NCI-H82 (cell line): ENCODE measurements around the gene MPC1L.

Experiments used
- DNase-seq: peaks from one replicate; lab custom pipeline; 2025; lab: John Stamatoyannopoulos, UW

Gene MPC1L

GRCh38 chrX:40628506-40628905, 5.3 kb downstream of the MPC1L start:
- DNase-seq, result no peak

GRCh38 chrX:40632199-40632598, 9.0 kb downstream of the MPC1L start:
- no peak for DNase-seq

- DNase-seq, result no peak
Observed at GRCh38 chrX:40637687-40638086, 14.5 kb downstream of the MPC1L start.

GRCh38 chrX:40644176-40644575, 20.9 kb downstream of the MPC1L start:
- DNase-seq, result no peak

- DNase-seq, result no peak
Observed at GRCh38 chrX:40644821-40645358, 21.7 kb downstream of the MPC1L start.

- peak; percentile 54 for DNase-seq
Observed at GRCh38 chrX:40646489-40647306, 23.5 kb downstream of the MPC1L start.

- peak; percentile 94 for DNase-seq
Observed at GRCh38 chrX:40647307-40648197, 24.3 kb downstream of the MPC1L start, which contains the start of gene CXorf38. TSS of gene CXorf38 (minus strand) at chrX:40647561. CDS start at chrX:40647520, 41 bp downstream.

GRCh38 chrX:40651620-40652223, 28.5 kb downstream of the MPC1L start:
- DNase-seq, result peak; percentile 84

GRCh38 chrX:40652664-40653063, 29.4 kb downstream of the MPC1L start:
- DNase-seq, result no peak

- DNase-seq, result no peak
Observed at GRCh38 chrX:40653535-40653934, 30.3 kb downstream of the MPC1L start.

GRCh38 chrX:40660381-40660780, 37.2 kb downstream of the MPC1L start:
- no peak for DNase-seq

GRCh38 chrX:40661489-40661888, 38.3 kb downstream of the MPC1L start:
- DNase-seq, result no peak

- DNase-seq, result no peak
Observed at GRCh38 chrX:40663078-40663740, 40.0 kb downstream of the MPC1L start.

- DNase-seq, result no peak
Observed at GRCh38 chrX:40663880-40664630, 40.8 kb downstream of the MPC1L start.

GRCh38 chrX:40671126-40671525, 47.9 kb downstream of the MPC1L start:
- no peak for DNase-seq
